GM21528 (cell line): ENCODE results near the gene NEK3.
"Not testable (repeated sequence)": the region's sequence is repeated elsewhere in the genome, so short reads cannot be mapped to it uniquely, and the experiment has no call there.

Experiments
- ATAC-seq: cut with Tn5 transposase; IDR thresholded peaks from one replicate; pipeline ENCODE4 v1.9.1; 2021; ENCODE audit warnings: mild to moderate bottlenecking, moderate library complexity; ENCODE audit not compliant: unreplicated experiment, low FRiP score

NEK3 gene

GRCh38 chr13:52171686-52172085, 12.3 kb upstream of the NEK3 start:
- ATAC-seq, result not testable (repeated sequence)

- not testable (repeated sequence) for ATAC-seq
Observed at GRCh38 chr13:52170828-52171391, 11.5 kb upstream of the NEK3 start.

- no peak for ATAC-seq
Observed at GRCh38 chr13:52169839-52170238, 10.4 kb upstream of the NEK3 start.

- ATAC-seq, result no peak
Observed at GRCh38 chr13:52165411-52165810, 6.0 kb upstream of the NEK3 start.

GRCh38 chr13:52164989-52165388, 5.6 kb upstream of the NEK3 start:
- no peak for ATAC-seq

- not testable (repeated sequence) for ATAC-seq
Observed at GRCh38 chr13:52163878-52164277, 4.5 kb upstream of the NEK3 start.

- ATAC-seq, result no peak
Observed at GRCh38 chr13:52162279-52163101, 3.1 kb upstream of the NEK3 start.

GRCh38 chr13:52161181-52161646, 1.8 kb upstream of the NEK3 start:
- ATAC-seq, result no peak

- no peak for ATAC-seq
Observed at GRCh38 chr13:52160506-52160905, 1.1 kb upstream of the NEK3 start.

- no peak for ATAC-seq
Observed at GRCh38 chr13:52160053-52160452, 656 bp upstream of the NEK3 start.

GRCh38 chr13:52158629-52159158, 703 bp downstream of the NEK3 start:
- peak; percentile 25 for ATAC-seq

- ATAC-seq, result no peak
Observed at GRCh38 chr13:52156724-52157261, 2.6 kb downstream of the NEK3 start.

- no peak for ATAC-seq
Observed at GRCh38 chr13:52155177-52155576, 4.2 kb downstream of the NEK3 start.

- ATAC-seq, result no peak
Observed at GRCh38 chr13:52147225-52147624, 12.2 kb downstream of the NEK3 start.

GRCh38 chr13:52141299-52141698, 18.1 kb downstream of the NEK3 start:
- ATAC-seq, result no peak

- no peak for ATAC-seq
Observed at GRCh38 chr13:52137489-52137888, 21.9 kb downstream of the NEK3 start.

GRCh38 chr13:52136763-52137162, 22.6 kb downstream of the NEK3 start:
- ATAC-seq, result no peak

- ATAC-seq, result no peak
Observed at GRCh38 chr13:52130641-52131040, 28.8 kb downstream of the NEK3 start.

GRCh38 chr13:52128714-52129700, 30.4 kb downstream of the NEK3 start, which contains the start of gene NEK5:
Gene NEK5, minus strand, starts transcription at chr13:52129073. Its CDS starts 1,591 bp downstream, at chr13:52127482.
- peak; percentile 75 for ATAC-seq
